NCI-H2171 (cell line): Measurements from ENCODE around the gene OTOP1.
"Not testable (repeated sequence)": the region's sequence is repeated elsewhere in the genome, so short reads cannot be mapped to it uniquely, and the experiment has no call there.

Experiments
- DNase-seq: peaks from one replicate; lab custom pipeline; 2025; lab: John Stamatoyannopoulos, UW

The OTOP1 gene

GRCh38 chr4:4233610-4234009, 6.9 kb upstream of the OTOP1 start:
- DNase-seq = no peak

DNA sequence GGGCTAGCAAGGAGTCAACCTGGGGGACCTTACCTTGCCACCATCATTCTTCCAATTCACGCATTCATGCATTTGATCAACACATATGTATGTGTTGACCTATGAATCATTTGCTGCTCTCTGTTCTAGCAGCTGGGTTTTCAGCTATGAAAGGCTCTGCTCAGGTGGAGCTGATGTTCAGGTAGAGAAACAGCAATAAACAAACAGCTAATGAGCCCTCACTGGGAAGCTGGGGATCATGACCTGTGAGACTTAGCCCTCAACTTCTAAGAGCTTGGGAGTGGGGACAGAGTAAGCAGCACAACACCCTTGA, 1.6 kb upstream of the OTOP1 start:
- no peak for DNase-seq

DNA sequence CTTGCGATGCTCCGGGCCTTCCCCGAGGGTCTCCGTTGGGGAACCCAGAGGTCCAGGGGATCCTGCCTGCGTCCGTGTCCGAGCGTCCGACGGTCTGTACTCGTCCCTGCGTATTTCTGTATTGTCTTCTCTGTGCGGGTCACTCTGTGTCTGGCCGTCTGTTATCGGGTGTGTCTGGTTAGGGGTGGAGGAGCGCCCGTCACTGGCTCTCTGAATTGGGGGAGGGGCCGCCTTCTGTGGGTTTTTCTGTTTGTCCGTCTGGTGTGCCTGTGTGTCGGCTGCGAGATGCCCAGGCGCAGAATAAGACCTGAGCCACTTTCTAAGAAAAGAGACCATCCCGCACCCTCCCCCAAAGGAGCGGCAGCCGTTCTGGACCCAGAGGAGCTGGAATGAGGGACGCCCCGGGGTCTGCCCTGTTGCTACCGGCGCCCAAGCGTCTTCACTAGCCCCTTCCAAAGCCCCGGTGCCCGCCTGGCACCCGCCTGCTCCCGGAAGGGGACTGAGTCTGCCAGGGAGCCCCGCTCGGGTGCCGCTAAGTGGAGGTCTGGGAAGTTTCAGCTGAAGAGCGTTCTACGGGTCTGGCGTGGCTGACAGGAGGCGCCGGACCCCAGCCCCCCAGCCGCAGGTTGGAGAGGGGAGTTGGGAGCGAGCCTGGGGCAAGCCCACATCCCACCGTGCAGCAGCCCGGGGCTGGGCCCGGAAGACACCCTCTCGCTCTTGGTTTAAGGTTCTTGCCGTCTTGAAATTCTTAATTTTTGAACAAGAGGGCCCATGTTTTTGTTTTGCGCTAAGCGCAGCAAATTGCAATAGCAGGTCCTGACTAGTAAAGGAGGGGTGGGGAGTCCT, 1.0 kb upstream of the OTOP1 start:
- no peak for DNase-seq

DNA sequence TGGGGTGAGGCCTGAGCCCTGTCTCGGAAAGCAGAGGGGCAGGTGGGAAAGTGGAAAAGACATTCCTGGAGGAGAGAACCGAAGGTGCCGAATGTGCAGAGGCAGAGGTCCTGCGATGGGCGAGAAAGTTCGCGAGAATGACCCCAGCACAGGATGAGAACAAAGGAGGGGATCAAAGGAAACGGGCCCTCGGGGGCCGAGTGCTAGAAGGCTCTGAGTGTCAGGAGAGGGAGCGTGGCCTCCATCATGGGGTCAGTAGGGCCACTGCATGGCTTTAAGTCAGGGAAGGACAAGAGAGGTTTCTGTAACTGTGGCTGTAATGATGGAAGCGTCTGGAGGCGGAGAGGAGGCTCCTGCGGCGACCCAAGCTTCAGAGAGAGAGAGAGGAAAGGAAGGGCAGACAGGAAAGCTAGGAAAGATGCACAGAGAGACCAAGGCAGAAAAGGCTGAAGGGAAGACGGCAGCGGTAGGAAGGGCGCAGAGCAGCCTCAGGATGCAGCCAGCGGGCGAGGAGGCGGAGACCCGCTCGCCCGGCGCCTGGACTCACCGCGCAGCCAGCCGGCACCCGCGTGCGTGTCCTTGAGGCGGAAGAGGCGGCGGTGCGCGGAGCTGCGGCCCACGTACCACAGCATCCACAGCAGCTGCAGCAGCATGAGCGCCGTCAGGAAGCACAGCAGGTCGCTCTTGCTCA, 669 bp downstream of the OTOP1 start:
- DNase-seq = no peak

DNA sequence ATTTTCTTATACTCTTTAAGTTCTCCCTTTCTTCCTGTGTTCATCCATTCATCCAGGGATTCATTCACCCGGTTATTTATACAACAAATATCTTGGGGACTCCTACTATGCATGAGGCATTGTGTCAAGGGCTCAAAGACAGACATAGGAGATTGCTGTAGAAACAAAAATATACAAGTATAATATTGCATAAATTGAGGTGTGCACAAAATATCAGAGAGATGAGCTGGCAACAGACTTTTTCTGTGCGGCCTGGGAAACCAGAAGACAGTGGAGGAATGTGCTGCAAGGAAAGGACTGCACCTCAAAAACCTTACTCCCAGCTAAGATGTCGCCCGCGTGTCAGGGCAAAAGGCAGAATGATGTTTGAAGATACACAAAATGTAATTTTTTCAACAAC, 9.6 kb downstream of the OTOP1 start:
- DNase-seq = no peak

GRCh38 chr4:4216648-4217047, 10.1 kb downstream of the OTOP1 start:
- DNase-seq = no peak

GRCh38 chr4:4213674-4214073, 13.1 kb downstream of the OTOP1 start:
- not testable (repeated sequence) for DNase-seq

- DNase-seq = no peak
Measured at GRCh38 chr4:4206204-4206603, 20.5 kb downstream of the OTOP1 start.

- DNase-seq = no peak
Measured at GRCh38 chr4:4204401-4204745, 22.4 kb downstream of the OTOP1 start.

DNA sequence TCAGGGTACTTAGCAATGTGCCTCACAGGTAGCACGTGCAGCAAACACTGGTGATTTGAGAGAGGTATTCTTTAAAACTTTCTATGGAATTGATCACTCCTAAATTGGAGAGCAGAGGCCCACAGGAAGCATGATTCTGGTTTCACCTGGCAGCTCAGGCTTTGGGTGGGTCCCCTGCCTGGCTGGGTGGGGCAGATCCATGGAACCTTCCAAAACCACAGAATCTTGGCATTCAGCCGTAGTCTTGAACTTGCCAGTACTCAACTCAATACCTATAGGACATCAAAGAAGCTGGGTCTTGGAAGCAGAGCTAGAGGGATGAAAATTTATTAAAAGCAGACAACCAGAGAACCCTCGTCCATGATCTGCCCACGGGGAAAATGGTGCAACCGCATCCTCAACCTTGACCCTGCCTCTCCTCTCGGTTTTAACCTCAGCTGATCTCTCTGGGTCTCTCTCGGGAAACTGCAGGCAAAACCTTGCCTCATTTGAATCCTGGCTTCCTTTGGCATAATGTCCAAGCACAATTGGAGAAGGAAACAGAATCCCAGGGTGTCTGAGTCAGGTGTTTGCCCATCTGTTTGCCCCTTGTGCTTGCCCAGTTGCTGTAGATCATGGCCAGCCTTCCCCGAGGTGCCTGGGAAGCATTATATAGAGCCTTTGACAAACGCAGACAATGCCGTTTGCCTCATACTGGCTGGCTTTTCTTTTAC, 22.9 kb downstream of the OTOP1 start:
- no peak for DNase-seq

GRCh38 chr4:4202510-4202909, 24.2 kb downstream of the OTOP1 start:
- no peak for DNase-seq

DNA sequence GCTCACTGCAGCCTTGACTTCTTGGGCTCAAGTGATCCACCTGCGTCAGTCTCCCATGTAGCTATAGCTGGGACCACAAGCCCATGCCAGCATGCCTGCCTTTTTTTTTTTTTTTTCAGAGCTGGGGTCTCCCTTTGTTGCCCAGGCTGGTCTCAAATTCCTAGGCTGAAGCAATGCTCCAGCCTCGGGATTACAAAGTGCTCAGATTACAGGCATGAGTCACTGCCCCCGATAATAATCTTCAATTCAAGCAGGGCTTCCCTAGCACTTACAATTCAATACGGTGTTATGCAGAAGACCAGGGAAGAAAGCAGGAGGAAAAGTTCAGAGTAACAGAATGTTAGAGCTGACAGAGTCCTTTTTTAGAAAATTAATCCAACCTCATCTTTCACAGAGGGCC, 26.1 kb downstream of the OTOP1 start:
- DNase-seq = no peak

GRCh38 chr4:4195354-4195753, 31.4 kb downstream of the OTOP1 start:
- DNase-seq = no peak

GRCh38 chr4:4188557-4188956, 38.2 kb downstream of the OTOP1 start:
- not testable (repeated sequence) for DNase-seq

- no peak for DNase-seq
Measured at GRCh38 chr4:4185528-4185927, 41.2 kb downstream of the OTOP1 start.

DNA sequence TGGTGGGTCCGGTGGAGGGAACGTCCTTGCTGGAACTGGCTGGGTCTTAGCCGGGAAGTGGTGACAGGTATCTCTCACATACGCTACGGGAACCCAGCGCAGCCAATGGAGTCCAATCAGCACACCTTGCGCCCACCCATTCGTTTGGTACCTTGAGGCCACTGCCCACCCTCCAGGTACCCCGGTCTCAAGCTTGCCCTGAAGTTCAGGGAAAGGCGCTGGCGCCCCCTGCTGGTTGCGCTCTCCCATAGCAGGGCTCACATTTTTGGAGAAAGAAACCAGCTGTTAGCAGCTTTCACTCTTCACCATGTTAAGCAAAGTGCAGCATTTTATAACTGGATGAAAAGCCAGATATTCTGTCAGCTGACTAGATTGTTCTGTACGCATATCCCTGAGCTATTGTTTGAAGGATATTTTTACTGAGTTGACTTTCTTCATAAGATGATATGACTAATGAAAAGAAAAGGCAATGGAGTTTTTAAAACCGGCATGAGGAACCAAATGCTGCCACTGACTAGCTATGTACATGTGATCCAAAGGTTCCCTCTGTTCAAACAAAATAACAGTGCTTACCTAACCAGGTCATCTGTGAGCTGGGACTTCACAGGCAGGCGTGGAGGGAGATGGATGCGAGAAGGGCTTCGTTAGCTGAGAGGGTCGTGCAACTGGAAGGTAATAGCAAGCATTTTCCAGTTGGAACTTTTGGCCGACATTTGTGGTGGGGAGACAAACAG, 43.7 kb downstream of the OTOP1 start:
- no peak for DNase-seq

- no peak for DNase-seq
Measured at GRCh38 chr4:4170596-4171150, 56.1 kb downstream of the OTOP1 start.

DNA sequence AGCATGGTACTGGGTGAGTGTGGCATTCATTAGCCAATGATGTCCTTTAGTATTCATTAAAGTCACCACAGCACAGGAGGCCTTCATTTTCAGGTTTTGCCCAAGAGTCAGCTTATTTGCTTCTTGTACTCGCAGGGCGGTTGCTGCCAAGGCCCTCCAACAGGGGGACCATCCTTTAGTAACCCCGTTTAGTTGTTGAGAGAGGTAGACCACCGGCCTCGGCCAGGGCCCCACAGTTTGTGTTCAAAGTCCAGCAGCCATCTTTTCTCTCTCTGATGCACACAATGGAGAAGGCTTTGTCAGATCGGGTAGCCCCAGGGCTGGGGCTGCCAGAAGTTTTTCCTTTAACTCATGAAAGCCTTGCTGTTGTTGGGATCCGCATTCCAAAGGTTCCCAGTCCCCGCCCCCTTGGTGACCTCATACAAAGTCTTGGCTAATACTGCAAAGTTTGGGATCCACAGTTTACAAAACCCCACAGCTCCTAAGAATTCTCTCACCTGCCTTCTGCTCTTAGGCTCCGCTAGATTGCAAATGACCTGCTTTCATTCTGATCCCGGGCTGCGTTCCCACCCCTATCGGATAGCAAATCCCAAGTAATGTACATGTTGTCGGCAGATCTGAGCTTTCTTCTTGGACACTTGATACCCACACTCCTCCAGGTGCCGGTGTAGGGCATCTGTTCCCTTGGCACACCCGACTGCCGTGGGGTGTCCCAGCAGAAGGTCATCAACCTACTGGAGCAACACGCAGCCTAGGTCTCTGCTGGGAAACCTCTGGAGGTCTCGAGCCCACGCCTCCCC, 58.5 kb downstream of the OTOP1 start:
- peak; percentile 14 for DNase-seq

GRCh38 chr4:4166986-4167385, 59.7 kb downstream of the OTOP1 start:
- not testable (repeated sequence) for DNase-seq

GRCh38 chr4:4165701-4166392, 60.9 kb downstream of the OTOP1 start:
- not testable (repeated sequence) for DNase-seq
